Activated naive CD4-positive, alpha-beta T cell treated with anti-CD3 and anti-CD28 coated beads, Interleukin-2, amount 50 U/mL, for 24 hours (primary cell): ENCODE results near the gene ETV3.
"Not testable (repeated sequence)": the region's sequence is repeated elsewhere in the genome, so short reads cannot be mapped to it uniquely, and the experiment has no call there.

Source experiments
- H3K27ac Mint-ChIP-seq: one replicate; pipeline ENCODE4 v1.8.0; 2021; ENCODE audit warnings: mild to moderate bottlenecking, mixed read lengths
- H3K27me3 Mint-ChIP-seq: one replicate; pipeline ENCODE4 v1.8.0; 2021; ENCODE audit warnings: mixed read lengths
- H3K36me3 Mint-ChIP-seq: one replicate; pipeline ENCODE4 v1.8.0; 2021; ENCODE audit warnings: mixed read lengths
- H3K4me1 Mint-ChIP-seq: one replicate; pipeline ENCODE4 v1.8.0; 2021; ENCODE audit warnings: mixed read lengths
- H3K4me3 Mint-ChIP-seq: one replicate; pipeline ENCODE4 v1.8.0; 2021; ENCODE audit warnings: mild to moderate bottlenecking, mixed read lengths
- H3K9me3 Mint-ChIP-seq: one replicate; pipeline ENCODE4 v1.8.0; 2021; ENCODE audit warnings: mixed read lengths

ETV3 gene

GRCh38 chr1:157101149-157101548 is 37.0 kb downstream of the ETV3 start:
- no peaks in the 10 kb centered on the region for H3K9me3 Mint-ChIP-seq
- H3K27ac Mint-ChIP-seq: no peak overlapping the region
- H3K4me3 Mint-ChIP-seq: no peak overlapping the region
- H3K4me1 Mint-ChIP-seq: no peaks in the 10 kb centered on the region
- no peaks in the 10 kb centered on the region for H3K27me3 Mint-ChIP-seq
- H3K36me3 Mint-ChIP-seq: no peaks in the 10 kb centered on the region

GRCh38 chr1:157099633-157100009 is 38.6 kb downstream of the ETV3 start, which contains the start of gene ETV3L:
Gene ETV3L (minus strand): TSS chr1:157099808. CDS start chr1:157099523, 285 bp downstream.
- Mint-ChIP-seq H3K36me3 (no peaks in the 10 kb centered on the region), H3K27ac (no peak within 1 kb of the TSS), H3K4me3 (no peak within 1 kb of the TSS), H3K9me3 (no peaks in the 10 kb centered on the region), H3K27me3 (no peaks in the 10 kb centered on the region), H3K4me1 (no peaks in the 10 kb centered on the region)

GRCh38 chr1:157098987-157099632 is 39.1 kb downstream of the ETV3 start:
- not testable (repeated sequence) for H3K27me3 Mint-ChIP-seq, H3K27ac Mint-ChIP-seq, H3K36me3 Mint-ChIP-seq, H3K9me3 Mint-ChIP-seq, H3K4me3 Mint-ChIP-seq, H3K4me1 Mint-ChIP-seq

GRCh38 chr1:157098519-157098918 is 39.7 kb downstream of the ETV3 start:
- Mint-ChIP-seq H3K27me3 (no peaks in the 10 kb centered on the region), H3K4me3 (no peak overlapping the region), H3K9me3 (no peaks in the 10 kb centered on the region), H3K4me1 (no peaks in the 10 kb centered on the region), H3K27ac (no peak overlapping the region), H3K36me3 (no peaks in the 10 kb centered on the region)

- H3K4me1 Mint-ChIP-seq: no peaks in the 10 kb centered on the region
- no peaks in the 10 kb centered on the region for H3K9me3 Mint-ChIP-seq
- no peak overlapping the region for H3K4me3 Mint-ChIP-seq
- H3K36me3 Mint-ChIP-seq: no peaks in the 10 kb centered on the region
- no peaks in the 10 kb centered on the region for H3K27me3 Mint-ChIP-seq
- H3K27ac Mint-ChIP-seq: no peak overlapping the region
Measured at GRCh38 chr1:157097692-157098091, 40.5 kb downstream of the ETV3 start.

- no peaks in the 10 kb centered on the region for H3K4me1 Mint-ChIP-seq
- no peaks in the 10 kb centered on the region for H3K36me3 Mint-ChIP-seq
- H3K27me3 Mint-ChIP-seq: no peaks in the 10 kb centered on the region
- H3K27ac Mint-ChIP-seq: no peak overlapping the region
- no peaks in the 10 kb centered on the region for H3K9me3 Mint-ChIP-seq
- no peak overlapping the region for H3K4me3 Mint-ChIP-seq
Measured at GRCh38 chr1:157096881-157097280, 41.3 kb downstream of the ETV3 start.

GRCh38 chr1:157095551-157095950 is 42.6 kb downstream of the ETV3 start:
- H3K4me3 Mint-ChIP-seq: no peak overlapping the region
- no peaks in the 10 kb centered on the region for H3K27me3 Mint-ChIP-seq
- no peak overlapping the region for H3K27ac Mint-ChIP-seq
- no peaks in the 10 kb centered on the region for H3K36me3 Mint-ChIP-seq
- H3K4me1 Mint-ChIP-seq: peaks cover under 1% of the 10 kb centered on the region
- H3K9me3 Mint-ChIP-seq: no peaks in the 10 kb centered on the region

- Mint-ChIP-seq H3K27me3 (no peaks in the 10 kb centered on the region), H3K9me3 (no peaks in the 10 kb centered on the region), H3K36me3 (no peaks in the 10 kb centered on the region), H3K27ac (no peak overlapping the region), H3K4me1 (peaks cover 5% of the 10 kb centered on the region), H3K4me3 (no peak overlapping the region)
Measured at GRCh38 chr1:157095091-157095490, 43.1 kb downstream of the ETV3 start.

GRCh38 chr1:157092831-157093230 is 45.4 kb downstream of the ETV3 start:
- H3K27me3 Mint-ChIP-seq: peaks cover 2% of the 10 kb centered on the region
- no peaks in the 10 kb centered on the region for H3K36me3 Mint-ChIP-seq
- no peaks in the 10 kb centered on the region for H3K9me3 Mint-ChIP-seq
- no peak overlapping the region for H3K4me3 Mint-ChIP-seq
- H3K27ac Mint-ChIP-seq: no peak overlapping the region
- peaks cover 7% of the 10 kb centered on the region for H3K4me1 Mint-ChIP-seq

- H3K36me3 Mint-ChIP-seq: no peaks in the 10 kb centered on the region
- peaks cover 2% of the 10 kb centered on the region for H3K27me3 Mint-ChIP-seq
- no peak overlapping the region for H3K4me3 Mint-ChIP-seq
- no peak overlapping the region for H3K27ac Mint-ChIP-seq
- peaks cover 7% of the 10 kb centered on the region for H3K4me1 Mint-ChIP-seq
- no peaks in the 10 kb centered on the region for H3K9me3 Mint-ChIP-seq
Measured at GRCh38 chr1:157091668-157092273, 46.4 kb downstream of the ETV3 start.

- Mint-ChIP-seq H3K27me3 (peaks cover 2% of the 10 kb centered on the region), H3K27ac (no peak overlapping the region), H3K9me3 (no peaks in the 10 kb centered on the region), H3K4me3 (no peak overlapping the region), H3K4me1 (peaks cover 7% of the 10 kb centered on the region), H3K36me3 (no peaks in the 10 kb centered on the region)
Measured at GRCh38 chr1:157091186-157091585, 47.0 kb downstream of the ETV3 start.

GRCh38 chr1:157090771-157091170 is 47.4 kb downstream of the ETV3 start:
- no peak overlapping the region for H3K4me3 Mint-ChIP-seq
- no peaks in the 10 kb centered on the region for H3K36me3 Mint-ChIP-seq
- peaks cover 2% of the 10 kb centered on the region for H3K27me3 Mint-ChIP-seq
- peaks cover 7% of the 10 kb centered on the region for H3K4me1 Mint-ChIP-seq
- no peak overlapping the region for H3K27ac Mint-ChIP-seq
- no peaks in the 10 kb centered on the region for H3K9me3 Mint-ChIP-seq

GRCh38 chr1:157090196-157090647 is 48.0 kb downstream of the ETV3 start:
- Mint-ChIP-seq H3K27me3 (peaks cover 2% of the 10 kb centered on the region), H3K36me3 (no peaks in the 10 kb centered on the region), H3K27ac (no peak overlapping the region)

GRCh38 chr1:157089789-157090188 is 48.4 kb downstream of the ETV3 start:
- H3K27ac Mint-ChIP-seq: no peak overlapping the region
- no peaks in the 10 kb centered on the region for H3K9me3 Mint-ChIP-seq
- H3K36me3 Mint-ChIP-seq: no peaks in the 10 kb centered on the region
- peaks cover 7% of the 10 kb centered on the region for H3K4me1 Mint-ChIP-seq
- peaks cover 2% of the 10 kb centered on the region for H3K27me3 Mint-ChIP-seq
- no peak overlapping the region for H3K4me3 Mint-ChIP-seq

More at GRCh38 chr1:157090196-157090647, 48.0 kb downstream of the ETV3 start:
- no peaks in the 10 kb centered on the region for H3K9me3 Mint-ChIP-seq
- peaks cover 7% of the 10 kb centered on the region for H3K4me1 Mint-ChIP-seq
- no peak overlapping the region for H3K4me3 Mint-ChIP-seq

GRCh38 chr1:157088607-157089006 is 49.6 kb downstream of the ETV3 start:
- H3K27ac Mint-ChIP-seq: no peak overlapping the region
- no peaks in the 10 kb centered on the region for H3K36me3 Mint-ChIP-seq
- peaks cover 7% of the 10 kb centered on the region for H3K4me1 Mint-ChIP-seq
- no peaks in the 10 kb centered on the region for H3K9me3 Mint-ChIP-seq
- H3K4me3 Mint-ChIP-seq: no peak overlapping the region
- H3K27me3 Mint-ChIP-seq: peaks cover 2% of the 10 kb centered on the region

GRCh38 chr1:157087030-157087429 is 51.2 kb downstream of the ETV3 start:
- Mint-ChIP-seq H3K4me3 (no peak overlapping the region), H3K9me3 (no peaks in the 10 kb centered on the region), H3K36me3 (no peaks in the 10 kb centered on the region), H3K27ac (no peak overlapping the region), H3K4me1 (peaks cover 7% of the 10 kb centered on the region), H3K27me3 (peaks cover 2% of the 10 kb centered on the region)

- H3K4me1 Mint-ChIP-seq: peaks cover 7% of the 10 kb centered on the region
- H3K27ac Mint-ChIP-seq: no peak overlapping the region
- peaks cover 2% of the 10 kb centered on the region for H3K27me3 Mint-ChIP-seq
- H3K9me3 Mint-ChIP-seq: no peaks in the 10 kb centered on the region
- H3K4me3 Mint-ChIP-seq: no peak overlapping the region
- H3K36me3 Mint-ChIP-seq: no peaks in the 10 kb centered on the region
Measured at GRCh38 chr1:157086299-157086698, 51.9 kb downstream of the ETV3 start.
